HPDE6-E6E7 (cell line): Measurements from ENCODE around the gene GALNT9.

Experiments
- DNase-seq: peaks from one replicate; pipeline ENCODE4 v3.0.0; 2011; ENCODE audit warnings: missing footprints; ENCODE audit errors: extremely low spot score

Gene GALNT9

GRCh38 chr12:132185705-132186104, 143.7 kb downstream of the GALNT9 start:
- no peak for DNase-seq

DNA sequence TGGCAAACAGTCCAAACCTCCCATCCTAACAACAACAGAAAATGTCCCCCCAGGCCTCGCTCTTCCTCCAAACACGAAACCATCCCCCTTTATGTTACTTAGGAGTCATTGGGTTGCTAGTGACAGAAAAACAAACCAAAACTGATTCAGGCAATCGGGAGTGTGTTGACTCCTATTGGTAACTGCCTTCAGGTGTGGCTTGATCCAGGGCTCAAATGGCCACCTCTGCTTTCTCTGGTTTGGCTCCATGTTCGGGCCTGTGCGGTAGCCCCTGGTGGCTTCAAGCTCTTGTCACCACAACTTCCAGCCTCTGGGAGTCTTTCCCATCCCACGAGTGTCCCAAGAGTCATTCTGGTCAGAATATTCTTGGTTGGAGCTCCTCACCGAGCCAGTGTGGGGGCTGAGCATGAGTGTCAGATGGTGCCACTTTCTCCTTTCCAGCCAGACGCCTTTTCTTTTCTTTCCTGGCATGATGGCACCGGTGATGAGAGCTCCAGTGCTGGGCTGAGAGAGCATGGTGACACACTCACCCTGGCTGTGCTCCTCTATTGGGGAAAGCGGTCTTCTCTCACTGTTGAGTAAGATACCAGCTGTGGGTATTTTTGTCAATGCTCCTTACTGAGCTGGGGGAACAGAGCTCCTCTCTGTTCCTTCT, 146.6 kb downstream of the GALNT9 start:
- no peak for DNase-seq

- no peak for DNase-seq
Measured at GRCh38 chr12:132182206-132182710, 147.1 kb downstream of the GALNT9 start.

DNA sequence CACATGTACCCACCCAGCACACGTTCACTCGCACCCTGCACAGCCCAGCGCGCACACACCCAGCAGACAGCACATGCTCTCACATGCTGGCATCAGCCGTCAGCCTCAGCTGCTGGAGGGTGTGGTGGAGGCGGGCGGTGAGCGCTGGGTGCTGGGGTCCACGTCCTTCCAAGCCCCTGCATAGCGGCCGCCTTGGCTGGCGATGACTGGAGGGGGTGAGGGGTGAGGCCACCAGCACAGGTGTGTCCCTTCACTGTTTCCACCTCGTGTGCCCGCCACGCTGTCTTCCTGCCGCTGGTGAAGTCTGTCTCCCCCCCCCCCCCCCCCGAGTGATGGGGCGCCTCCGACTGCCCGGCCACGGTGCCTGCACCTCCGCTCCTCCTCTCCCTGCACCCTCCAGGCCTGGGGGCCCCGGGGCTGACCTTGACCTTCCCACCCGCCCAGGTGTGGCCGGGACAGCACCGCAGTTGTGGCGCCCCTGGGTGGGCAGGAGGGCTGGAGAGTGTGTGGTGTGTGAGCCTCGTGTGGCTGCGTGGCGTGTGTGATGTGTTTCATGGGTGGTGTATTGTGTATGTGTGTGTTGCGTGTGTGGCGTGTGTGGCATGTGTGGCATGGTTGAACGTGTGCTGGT, 147.7 kb downstream of the GALNT9 start:
- no peak for DNase-seq

DNA sequence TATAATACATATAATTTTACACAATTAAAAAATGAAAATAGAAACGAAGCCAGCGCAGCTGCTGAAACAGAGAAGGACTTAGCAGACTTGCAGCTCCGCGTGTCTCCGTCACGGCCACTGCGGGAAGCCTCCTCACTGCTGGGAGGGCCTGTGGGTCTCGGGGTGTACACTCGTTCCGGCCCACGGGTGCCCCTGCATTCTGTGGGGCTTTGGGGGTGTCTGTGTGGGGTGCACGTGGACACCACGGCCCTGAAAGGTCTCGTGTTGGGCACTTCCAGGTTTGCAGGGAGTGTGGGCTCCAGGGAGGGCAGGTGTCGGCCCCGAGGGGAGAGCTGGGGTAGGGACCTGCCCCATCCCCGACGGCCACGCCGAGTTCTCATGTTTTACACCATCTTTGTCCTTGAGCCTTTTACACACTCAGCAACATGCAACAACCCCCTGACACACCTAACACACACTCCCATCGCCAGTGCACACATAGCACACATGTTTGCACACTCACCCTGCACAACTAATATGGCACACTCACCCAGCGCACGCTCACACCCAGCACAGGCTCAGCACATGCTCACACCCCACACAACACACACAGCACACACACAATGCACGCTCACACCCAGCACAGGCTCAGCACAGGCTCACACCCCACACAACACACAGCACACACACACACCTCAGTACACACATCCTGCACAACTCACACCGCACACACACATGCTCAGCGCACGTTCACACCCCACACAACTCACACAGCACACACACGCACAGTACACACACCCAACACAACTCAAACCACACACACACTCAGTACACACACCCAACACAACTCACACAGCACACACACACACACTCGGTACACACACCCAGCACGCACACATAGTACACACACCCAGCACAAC, 148.5 kb downstream of the GALNT9 start:
- DNase-seq, result no peak

DNA sequence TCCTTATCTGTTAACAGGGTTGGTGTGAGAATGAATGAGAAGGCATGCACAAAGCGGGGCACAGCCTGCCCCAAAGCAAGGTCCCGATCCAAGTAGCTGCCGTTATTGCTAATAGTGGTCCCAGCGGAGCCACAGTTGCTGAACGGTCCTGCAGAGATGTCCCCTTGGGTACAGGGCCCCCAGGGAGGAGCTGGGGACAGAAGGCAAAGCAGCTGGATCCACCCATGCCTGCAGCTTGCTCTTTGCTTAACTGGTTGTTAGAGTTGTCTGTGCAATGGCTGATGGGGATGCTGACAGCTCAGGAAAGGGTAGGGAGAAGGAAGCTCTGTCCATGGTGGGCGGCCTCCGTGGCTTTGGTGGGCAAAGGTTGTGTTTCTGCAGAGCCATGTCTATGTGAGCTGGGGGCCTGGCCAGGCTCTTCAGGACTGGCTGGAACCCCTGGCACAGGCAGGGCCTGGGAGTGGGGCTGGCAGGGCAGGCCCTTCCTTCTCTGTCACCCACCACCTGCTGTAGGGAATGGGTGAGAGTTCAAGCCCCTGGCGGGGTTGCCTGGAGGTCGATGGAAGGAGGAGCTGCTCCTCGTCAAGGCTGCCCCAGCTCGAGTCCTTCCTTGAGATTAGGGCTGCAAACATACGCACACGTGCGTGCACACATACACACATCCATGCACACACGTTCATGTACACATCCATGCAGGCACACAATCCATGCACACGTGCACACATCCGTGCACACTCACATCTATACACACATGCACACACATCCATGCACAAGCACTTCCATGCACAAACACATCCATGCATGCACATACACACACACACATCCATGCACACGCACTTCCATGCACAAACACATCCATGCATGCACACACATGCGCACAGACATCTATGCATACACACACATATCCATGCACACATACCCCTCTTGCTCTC, 149.7 kb downstream of the GALNT9 start:
- DNase-seq, result no peak

- DNase-seq, result no peak
Measured at GRCh38 chr12:132178801-132179401, 150.5 kb downstream of the GALNT9 start.

DNA sequence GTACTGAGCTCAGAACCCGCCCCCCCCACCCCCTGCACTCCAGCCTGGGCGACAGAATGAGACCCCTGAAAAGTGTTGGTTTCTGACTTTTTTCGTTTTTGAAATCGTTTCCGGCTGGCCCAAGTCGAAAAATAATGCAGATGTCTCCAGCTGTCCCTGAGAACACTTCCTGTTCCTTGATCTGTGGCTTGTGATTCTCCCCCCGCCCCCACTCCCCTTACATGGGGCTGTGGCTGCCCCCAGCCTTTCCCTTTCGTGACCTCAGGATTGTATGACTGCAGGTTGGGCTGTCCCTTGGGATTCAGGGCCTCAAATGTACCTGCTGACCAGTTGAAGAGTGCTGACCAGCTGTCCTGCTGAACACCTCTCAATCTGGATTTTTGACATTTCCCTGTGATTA, 151.1 kb downstream of the GALNT9 start:
- DNase-seq, result no peak

DNA sequence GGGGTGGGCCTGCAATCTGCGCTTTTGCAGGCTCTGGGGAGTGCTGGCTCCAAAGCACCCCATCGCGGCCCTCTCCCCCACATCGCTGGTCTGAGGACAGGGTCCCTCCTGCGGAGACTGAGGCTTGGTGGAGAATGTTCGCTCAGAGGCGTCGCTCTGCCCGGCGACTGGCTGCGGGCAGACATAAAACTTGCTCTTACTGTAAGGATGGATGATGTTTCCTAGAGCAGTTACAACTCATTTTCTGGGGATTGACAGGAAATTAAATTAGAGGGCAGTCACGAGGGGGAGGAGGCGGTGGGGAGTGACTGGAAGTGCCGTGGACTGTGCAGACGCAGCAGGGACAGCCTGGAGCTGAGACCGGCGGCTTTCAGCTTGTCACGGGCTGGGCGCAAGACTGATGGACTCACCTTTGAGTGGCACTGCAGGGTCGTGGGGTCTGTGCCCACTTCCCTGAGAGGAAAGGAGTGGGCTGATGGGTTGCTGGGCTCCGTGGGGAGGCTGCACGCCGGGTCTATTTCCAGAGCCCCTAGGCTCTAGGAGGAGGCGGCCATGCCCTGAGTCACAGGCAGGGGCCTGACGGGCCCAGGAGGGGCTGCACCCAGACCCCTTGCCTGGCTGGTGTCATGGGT, 152.4 kb downstream of the GALNT9 start:
- DNase-seq, result no peak

DNA sequence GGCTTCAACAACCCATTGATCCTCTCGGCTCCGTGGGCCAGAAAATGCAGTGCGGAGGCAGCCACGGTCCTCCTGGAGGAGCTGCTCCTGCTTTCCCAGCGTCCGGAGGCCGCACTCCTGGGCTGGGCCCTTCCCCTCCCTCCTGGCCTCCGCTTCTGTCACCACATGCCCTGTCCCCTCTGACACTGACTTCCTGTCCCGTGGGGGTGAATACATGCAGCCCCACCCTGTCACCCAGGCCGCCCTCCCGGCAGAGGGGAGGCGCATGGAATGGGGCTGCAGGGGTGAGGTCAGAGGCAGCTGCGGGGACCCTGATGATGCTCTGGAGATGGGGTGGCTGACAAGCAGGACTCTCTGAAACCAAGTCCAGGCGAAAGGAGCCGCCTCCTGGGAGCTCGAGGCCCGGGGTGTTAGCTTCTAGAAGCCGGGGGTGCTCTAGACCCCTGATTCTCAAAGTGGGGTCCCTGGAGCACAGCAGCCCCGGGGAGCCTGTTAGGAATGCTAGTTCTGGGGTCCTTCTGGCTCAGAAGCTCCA, 152.9 kb downstream of the GALNT9 start:
- DNase-seq, result no peak

DNA sequence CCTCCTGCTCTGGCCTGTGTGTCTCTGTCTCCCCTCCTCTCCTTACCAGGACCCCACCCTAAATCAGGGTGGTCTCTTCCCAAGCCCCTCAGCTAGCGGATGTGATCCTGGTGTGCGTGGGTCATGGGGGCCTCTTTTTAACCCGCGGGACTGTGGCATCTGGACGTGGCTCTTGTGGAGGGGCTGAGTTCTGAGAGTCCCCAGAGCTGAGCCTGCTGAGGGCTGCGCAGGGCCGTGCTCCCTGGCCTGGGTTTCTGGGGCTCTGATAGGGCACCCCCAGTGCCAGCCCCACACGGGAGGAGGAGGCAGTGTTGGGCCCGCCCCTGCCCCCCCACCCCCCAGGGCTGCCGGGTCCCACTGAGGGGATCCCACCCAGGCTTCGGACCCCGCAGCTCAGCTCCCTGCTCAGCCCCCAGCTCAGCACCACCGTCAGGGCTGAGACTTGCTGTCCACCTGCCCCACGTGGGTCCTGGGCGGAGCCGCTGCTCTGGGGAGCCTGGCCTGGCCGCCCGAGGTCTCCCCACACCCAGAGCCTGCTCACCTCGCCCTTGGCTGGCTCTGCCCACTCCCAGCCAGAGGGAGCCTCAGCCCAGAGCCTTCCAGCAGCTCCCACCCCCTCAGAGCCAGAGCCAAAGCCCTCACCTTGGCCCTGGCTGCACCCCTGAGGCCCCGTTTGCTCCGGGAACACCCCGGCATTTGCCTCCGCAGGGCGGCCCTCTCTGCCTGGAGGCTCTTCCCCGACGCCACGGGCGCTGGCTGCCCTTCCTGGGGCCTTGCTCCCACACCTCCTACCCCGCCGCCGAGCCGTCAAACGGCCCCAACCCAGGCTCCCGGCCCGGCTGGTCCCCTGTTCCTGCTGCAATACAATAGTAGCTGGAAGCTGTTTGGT, 153.6 kb downstream of the GALNT9 start:
- DNase-seq, result no peak

DNA sequence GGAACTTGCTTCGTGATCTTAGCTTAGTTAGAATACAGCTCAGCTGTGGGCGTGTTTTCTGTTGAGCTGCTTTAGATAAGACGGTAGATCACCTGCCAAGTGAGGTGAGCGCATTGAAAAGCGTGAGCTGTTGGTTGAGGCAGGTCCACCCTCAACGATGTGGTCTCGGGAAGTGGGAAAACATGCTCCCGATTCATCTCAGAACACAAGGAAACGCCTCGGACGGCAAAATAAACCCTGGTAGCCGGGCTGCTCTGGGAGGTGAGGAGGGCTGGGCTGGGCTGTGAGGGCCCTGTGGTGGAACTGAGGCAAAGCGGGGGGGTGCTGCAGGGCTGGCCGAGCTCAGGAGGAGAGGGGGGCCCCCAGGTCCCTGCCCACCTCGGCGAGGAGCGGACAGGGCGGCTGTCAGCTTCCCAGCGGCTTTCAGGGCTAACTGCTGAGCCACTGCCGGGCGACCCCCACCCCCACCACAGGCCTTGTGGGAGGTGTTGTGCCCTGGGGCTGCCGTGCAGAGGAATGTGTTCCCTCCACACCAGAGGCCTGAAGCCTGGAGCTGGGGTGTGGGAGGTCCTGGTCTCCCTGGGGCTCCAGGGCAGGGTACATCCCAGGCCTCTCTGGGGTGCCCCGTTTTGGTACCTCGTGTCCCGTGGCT, 154.4 kb downstream of the GALNT9 start:
- no peak for DNase-seq

DNA sequence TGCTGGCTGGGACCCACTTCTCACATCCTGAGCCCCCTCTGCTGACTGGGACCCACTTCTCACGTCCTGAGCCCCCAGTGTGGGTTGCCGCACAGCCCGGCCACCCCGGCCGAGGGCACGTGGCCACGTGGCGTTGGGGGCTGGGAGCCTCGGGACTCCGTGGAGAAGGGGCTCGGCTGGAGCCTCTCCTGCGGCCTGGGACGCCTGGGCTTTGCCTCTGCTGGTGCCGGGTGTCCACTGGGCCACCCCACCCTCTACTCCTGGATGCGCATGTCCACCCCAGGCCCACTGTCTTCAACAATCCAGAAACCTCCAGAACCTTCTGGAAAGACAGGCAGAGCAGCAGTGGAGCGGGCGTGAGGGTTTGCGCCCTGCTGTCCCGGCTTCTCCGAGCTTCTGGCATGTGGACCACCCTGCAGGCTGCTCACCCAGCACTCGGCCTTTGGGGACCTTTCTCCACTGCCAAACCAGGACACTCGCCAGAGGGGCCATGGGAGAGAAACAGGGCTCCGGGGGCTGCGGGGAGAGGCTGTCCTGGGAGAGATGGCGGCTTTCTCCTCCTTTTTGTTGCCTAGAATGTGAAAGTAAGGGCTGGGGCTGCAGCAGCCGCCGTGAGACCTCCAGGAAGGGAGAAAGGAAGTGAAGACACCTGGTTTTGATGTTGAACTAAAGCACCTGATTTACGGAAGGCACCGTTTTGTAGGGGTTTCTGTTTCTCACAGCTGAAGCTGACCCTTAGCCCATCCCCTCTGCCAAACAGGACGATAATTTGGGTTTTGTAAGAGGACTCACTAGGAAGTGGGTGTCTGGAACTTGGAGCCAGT, 155.2 kb downstream of the GALNT9 start:
- no peak for DNase-seq

DNA sequence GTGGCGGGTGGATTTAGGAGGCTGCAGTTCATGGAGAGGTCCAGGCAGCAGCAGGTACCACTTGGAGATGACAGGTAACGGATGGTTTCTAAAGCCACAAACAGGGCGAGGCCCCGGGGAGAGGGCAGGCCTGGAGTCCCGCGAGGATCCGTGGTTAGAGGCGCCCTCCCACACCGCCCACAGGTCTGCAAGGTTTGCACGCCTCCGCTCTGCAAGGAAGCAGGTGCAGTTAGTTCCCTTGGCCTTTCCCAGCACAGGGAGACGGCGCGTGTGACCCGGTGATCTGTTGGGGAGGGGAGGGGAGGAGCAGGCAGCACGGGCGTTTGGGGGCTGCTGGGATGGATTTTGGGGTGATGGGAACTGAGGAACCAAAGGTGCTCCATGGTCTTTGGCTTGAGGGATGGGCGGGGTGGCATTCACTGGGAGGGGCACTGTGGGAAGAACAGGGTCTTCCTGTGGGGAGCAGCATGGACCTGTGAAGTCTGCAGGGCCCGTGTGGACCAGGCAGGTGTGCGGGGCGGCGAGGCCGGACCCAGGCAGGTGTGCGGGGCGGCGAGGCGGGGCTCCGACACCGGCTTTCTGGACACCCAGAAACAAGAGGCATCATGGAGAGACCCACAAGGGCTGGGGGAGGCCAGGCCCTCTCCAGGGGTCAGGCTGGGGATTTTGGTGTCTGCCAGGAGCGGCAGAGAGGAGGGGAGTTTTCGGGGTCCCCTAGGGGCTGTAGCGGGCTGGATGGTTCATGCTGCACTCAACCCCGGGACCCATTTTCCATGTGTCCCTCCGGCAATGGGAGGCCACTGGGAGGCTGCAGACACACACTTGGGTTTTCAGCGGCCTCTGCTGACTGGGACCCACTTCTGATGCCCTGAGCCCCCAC, 156.0 kb downstream of the GALNT9 start:
- DNase-seq, result no peak

GRCh38 chr12:132172619-132173018, 156.8 kb downstream of the GALNT9 start:
- DNase-seq, result no peak

DNA sequence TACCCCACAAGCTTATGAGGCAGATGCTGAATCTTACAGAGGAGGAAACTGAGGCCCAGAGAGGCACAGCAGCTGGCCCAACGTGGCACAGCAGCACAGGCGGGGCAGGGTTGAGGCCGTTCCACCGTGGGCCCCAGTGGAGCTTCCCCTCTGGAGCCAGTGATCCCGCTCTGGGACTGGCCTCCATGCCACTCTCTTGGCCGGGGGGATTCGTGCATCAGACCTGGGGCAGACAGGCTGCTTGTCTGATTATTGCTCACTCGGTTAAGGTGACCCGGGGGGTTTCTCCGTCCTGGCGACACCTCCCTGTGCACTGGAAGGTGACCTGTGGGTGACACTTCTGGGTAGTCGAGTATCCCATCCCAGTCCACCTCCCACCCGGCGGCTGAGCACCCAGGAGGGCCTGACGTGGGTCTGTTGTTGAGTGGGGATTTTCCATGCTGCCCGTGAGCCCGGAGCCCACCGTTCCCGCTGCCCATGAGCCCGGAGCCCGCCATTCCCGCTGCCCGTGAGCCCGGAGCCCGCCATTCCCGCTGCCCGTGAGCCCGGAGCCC, 157.3 kb downstream of the GALNT9 start:
- no peak for DNase-seq
